ENCODE results near the gene PSORS1C1. TPM values are rescaled to one million over a fixed set of nuclear protein-coding genes. Genes with fewer than 3 reads are reported as not detected.

The PSORS1C1 gene
- total RNA-seq, 2 experiments from 2014 or later, result not detected

GRCh38 chr6:31081872-31082271 lies 32.7 kb upstream of the PSORS1C1 start:
- no peak for TF ChIP-seq EZH2phosphoT487 (IDR thresholded peaks at IDR 0.05; ENCODE audit: borderline replicate concordance, low read depth, low read length)
- TF ChIP-seq CTCF (conservative IDR thresholded peaks at IDR 0.05; ENCODE audit: low read length), result no peak
- no peaks in the 10 kb centered on the region for H3K36me3 ChIP-seq (ENCODE audit: insufficient read depth, low read length)
- H3K9me2 ChIP-seq (ENCODE audit: insufficient read depth, low read length), result no peaks in the 10 kb centered on the region
- H3K9me3 ChIP-seq (ENCODE audit: low read length), result no peaks in the 10 kb centered on the region
- H2AFZ ChIP-seq (ENCODE audit: low read length), result no peak overlapping the region
- no peaks in the 10 kb centered on the region for H3K79me2 ChIP-seq (ENCODE audit: insufficient read depth, low read depth, low read length)
- no peak for DNase-seq (ENCODE audit: low spot score)
- BruUV-seq (replicated peaks), result no TSS peak
- no peak overlapping the region for H3K4me3 ChIP-seq (ENCODE audit: low read depth, low read length, poor library complexity, severe bottlenecking)
- no peaks in the 10 kb centered on the region for H4K20me1 ChIP-seq (ENCODE audit: insufficient read depth, low read length)
- ChIA-PET CTCF (ENCODE audit: unreplicated experiment) (no interaction called here), POLR2A (interaction anchor here (0.7 to 0.8 kb wide), 2 partner anchors 62 to 174 kb away, joined by 3 read pairs; no protein-coding TSS in a partner anchor)
- H3K4me1 ChIP-seq (ENCODE audit: insufficient read depth, low read length, poor library complexity, severe bottlenecking), result no peaks in the 10 kb centered on the region
- intact Hi-C loops (cut with micrococcal nuclease; ENCODE audit: unreplicated experiment), result no loop called here
- no peak overlapping the region for H3K27ac ChIP-seq (ENCODE audit: low read depth, low read length, poor library complexity, severe bottlenecking)
- H3K4me2 ChIP-seq (ENCODE audit: low read length), result no peak overlapping the region

GRCh38 chr6:31083742-31084354 lies 30.8 kb upstream of the PSORS1C1 start:
- intact Hi-C loops (cut with micrococcal nuclease; ENCODE audit: unreplicated experiment), result no loop called here
- Histone ChIP-seq H3K9me2 (ENCODE audit: insufficient read depth, low read length) (no peaks in the 10 kb centered on the region), H3K4me3 (ENCODE audit: low read depth, low read length, poor library complexity, severe bottlenecking) (no peak overlapping the region), H3K36me3 (ENCODE audit: insufficient read depth, low read length) (no peaks in the 10 kb centered on the region), H3K79me2 (ENCODE audit: insufficient read depth, low read depth, low read length) (no peaks in the 10 kb centered on the region), H4K20me1 (ENCODE audit: insufficient read depth, low read length) (no peaks in the 10 kb centered on the region), H2AFZ (ENCODE audit: low read length) (no peak overlapping the region), H3K4me1 (ENCODE audit: insufficient read depth, low read length, poor library complexity, severe bottlenecking) (no peaks in the 10 kb centered on the region), H3K9me3 (ENCODE audit: low read length) (no peaks in the 10 kb centered on the region), H3K4me2 (ENCODE audit: low read length) (no peak overlapping the region), H3K27ac (ENCODE audit: low read depth, low read length, poor library complexity, severe bottlenecking) (no peak overlapping the region)
- ChIA-PET POLR2A (no interaction called here), CTCF (ENCODE audit: unreplicated experiment) (no interaction called here)
- TF ChIP-seq EZH2phosphoT487 (IDR thresholded peaks at IDR 0.05; ENCODE audit: borderline replicate concordance, low read depth, low read length) (no peak), CTCF (conservative IDR thresholded peaks at IDR 0.05; ENCODE audit: low read length) (peak; percentile 63)
- peak; percentile 58 for DNase-seq (ENCODE audit: low spot score)
- no TSS peak for BruUV-seq (replicated peaks)

- Histone ChIP-seq H3K4me3 (ENCODE audit: low read depth, low read length, poor library complexity, severe bottlenecking) (no peak overlapping the region), H3K4me2 (ENCODE audit: low read length) (no peak overlapping the region), H3K27ac (ENCODE audit: low read depth, low read length, poor library complexity, severe bottlenecking) (no peak overlapping the region), H3K79me2 (ENCODE audit: insufficient read depth, low read depth, low read length) (no peaks in the 10 kb centered on the region), H3K36me3 (ENCODE audit: insufficient read depth, low read length) (no peaks in the 10 kb centered on the region), H3K9me2 (ENCODE audit: insufficient read depth, low read length) (no peaks in the 10 kb centered on the region), H3K4me1 (ENCODE audit: insufficient read depth, low read length, poor library complexity, severe bottlenecking) (no peaks in the 10 kb centered on the region), H4K20me1 (ENCODE audit: insufficient read depth, low read length) (no peaks in the 10 kb centered on the region), H3K9me3 (ENCODE audit: low read length) (no peaks in the 10 kb centered on the region), H2AFZ (ENCODE audit: low read length) (no peak overlapping the region)
- ChIA-PET CTCF (ENCODE audit: unreplicated experiment) (interaction anchor here (0.6 to 1.1 kb wide), 9 partner anchors 18 to 434 kb away, joined by 3 to 7 read pairs (median 3); no protein-coding TSS in a partner anchor), POLR2A (interaction anchor here (0.7 to 2.0 kb wide), 3 partner anchors 15 to 172 kb away, joined by 3 to 5 read pairs (median 3); partner anchors contain the start of gene VARS2)
- no TSS peak for BruUV-seq (replicated peaks)
- intact Hi-C loops (cut with micrococcal nuclease; ENCODE audit: unreplicated experiment), result loop anchor here (2.0 kb wide), 3 partner anchors 172 to 266 kb away; partner anchors contain the start of gene VARS2
- TF ChIP-seq EZH2phosphoT487 (IDR thresholded peaks at IDR 0.05; ENCODE audit: borderline replicate concordance, low read depth, low read length) (no peak), CTCF (conservative IDR thresholded peaks at IDR 0.05; ENCODE audit: low read length) (no peak)
- no peak for DNase-seq (ENCODE audit: low spot score)
Observed at GRCh38 chr6:31086788-31087440, 27.7 kb upstream of the PSORS1C1 start.

All from OCI-LY7 (cell line).